ENCODE data around the gene PPP1R3G. TPM values are rescaled to one million over a fixed set of nuclear protein-coding genes. Genes with fewer than 3 reads are reported as not detected.
"Not testable (repeated sequence)": the region's sequence is repeated elsewhere in the genome, so short reads cannot be mapped to it uniquely, and the experiment has no call there.

The PPP1R3G gene
- total RNA-seq, 3 donors from 2014 or later, result not detected

GRCh38 chr6:5109436-5109835 lies 24.3 kb downstream of the PPP1R3G start:
- Mint-ChIP-seq H3K36me3 (ENCODE audit: insufficient read depth) (peaks cover 17% of the 10 kb centered on the region), H3K9me3 (no peaks in the 10 kb centered on the region), H3K4me3 (no peak overlapping the region), H3K27me3 (ENCODE audit: low read depth) (no peaks in the 10 kb centered on the region), H3K4me1 (ENCODE audit: low read depth) (no peaks in the 10 kb centered on the region)
- DNase-seq, result no peak
- no peak for ATAC-seq

GRCh38 chr6:5110246-5110645 lies 25.1 kb downstream of the PPP1R3G start:
- peaks cover 15% of the 10 kb centered on the region for H3K36me3 Mint-ChIP-seq (ENCODE audit: insufficient read depth)
- H3K27me3 Mint-ChIP-seq (ENCODE audit: low read depth), result no peaks in the 10 kb centered on the region
- DNase-seq (no peak), ATAC-seq (no peak)
- H3K4me1 Mint-ChIP-seq (ENCODE audit: low read depth), result no peaks in the 10 kb centered on the region
- no peaks in the 10 kb centered on the region for H3K9me3 Mint-ChIP-seq
- no peak overlapping the region for H3K4me3 Mint-ChIP-seq

- Mint-ChIP-seq H3K4me3 (no peak overlapping the region), H3K36me3 (ENCODE audit: insufficient read depth) (peaks cover 14% of the 10 kb centered on the region), H3K4me1 (ENCODE audit: low read depth) (no peaks in the 10 kb centered on the region), H3K9me3 (no peaks in the 10 kb centered on the region), H3K27me3 (ENCODE audit: low read depth) (no peaks in the 10 kb centered on the region)
- ATAC-seq (no peak), DNase-seq (no peak)
These were observed 26.5 kb downstream of the PPP1R3G start for GRCh38 chr6:5111626-5112025.

- Mint-ChIP-seq H3K27me3 (ENCODE audit: low read depth) (no peaks in the 10 kb centered on the region), H3K9me3 (no peaks in the 10 kb centered on the region), H3K36me3 (ENCODE audit: insufficient read depth) (peaks cover 14% of the 10 kb centered on the region), H3K4me3 (no peak overlapping the region), H3K4me1 (ENCODE audit: low read depth) (no peaks in the 10 kb centered on the region)
- no peak for DNase-seq
- no peak for ATAC-seq
These were observed 27.1 kb downstream of the PPP1R3G start for GRCh38 chr6:5112066-5112799.

GRCh38 chr6:5113096-5113495 lies 28.0 kb downstream of the PPP1R3G start:
- DNase-seq (no peak), ATAC-seq (no peak)
- Mint-ChIP-seq H3K9me3 (no peaks in the 10 kb centered on the region), H3K27me3 (ENCODE audit: low read depth) (no peaks in the 10 kb centered on the region), H3K36me3 (ENCODE audit: insufficient read depth) (peaks cover 14% of the 10 kb centered on the region), H3K4me3 (no peak overlapping the region), H3K4me1 (ENCODE audit: low read depth) (no peaks in the 10 kb centered on the region)

- Mint-ChIP-seq H3K36me3 (ENCODE audit: insufficient read depth) (peaks cover 11% of the 10 kb centered on the region), H3K4me3 (no peak overlapping the region), H3K9me3 (no peaks in the 10 kb centered on the region), H3K4me1 (ENCODE audit: low read depth) (no peaks in the 10 kb centered on the region), H3K27me3 (ENCODE audit: low read depth) (no peaks in the 10 kb centered on the region)
- ATAC-seq, result no peak
- DNase-seq, result no peak
These were observed 30.0 kb downstream of the PPP1R3G start for GRCh38 chr6:5115168-5115567.

GRCh38 chr6:5116243-5116991 lies 31.3 kb downstream of the PPP1R3G start:
- peaks cover 4% of the 10 kb centered on the region for H3K36me3 Mint-ChIP-seq (ENCODE audit: insufficient read depth)
- DNase-seq (no peak), ATAC-seq (no peak)
- H3K4me3 Mint-ChIP-seq, result no peak overlapping the region
- no peaks in the 10 kb centered on the region for H3K9me3 Mint-ChIP-seq
- H3K27me3 Mint-ChIP-seq (ENCODE audit: low read depth), result no peaks in the 10 kb centered on the region
- H3K4me1 Mint-ChIP-seq (ENCODE audit: low read depth), result no peaks in the 10 kb centered on the region

GRCh38 chr6:5119090-5119951 lies 34.2 kb downstream of the PPP1R3G start:
- ATAC-seq, result no peak
- Mint-ChIP-seq H3K4me1 (ENCODE audit: low read depth) (no peaks in the 10 kb centered on the region), H3K4me3 (no peak overlapping the region), H3K27me3 (ENCODE audit: low read depth) (no peaks in the 10 kb centered on the region), H3K9me3 (no peaks in the 10 kb centered on the region), H3K36me3 (ENCODE audit: insufficient read depth) (no peaks in the 10 kb centered on the region)
- no peak for DNase-seq

- no peaks in the 10 kb centered on the region for H3K36me3 Mint-ChIP-seq (ENCODE audit: insufficient read depth)
- no peak for DNase-seq
- H3K4me3 Mint-ChIP-seq, result no peak overlapping the region
- ATAC-seq, result no peak
- no peaks in the 10 kb centered on the region for H3K4me1 Mint-ChIP-seq (ENCODE audit: low read depth)
- no peaks in the 10 kb centered on the region for H3K27me3 Mint-ChIP-seq (ENCODE audit: low read depth)
- H3K9me3 Mint-ChIP-seq, result no peaks in the 10 kb centered on the region
These were observed 34.9 kb downstream of the PPP1R3G start for GRCh38 chr6:5120011-5120410.

- not testable (repeated sequence) for ATAC-seq; DNase-seq; H3K36me3 Mint-ChIP-seq (ENCODE audit: insufficient read depth); H3K9me3 Mint-ChIP-seq; H3K4me3 Mint-ChIP-seq; H3K4me1 Mint-ChIP-seq (ENCODE audit: low read depth); H3K27me3 Mint-ChIP-seq (ENCODE audit: low read depth)
These were observed 35.4 kb downstream of the PPP1R3G start for GRCh38 chr6:5120543-5120942.

- DNase-seq (no peak), ATAC-seq (no peak)
- Mint-ChIP-seq H3K9me3 (no peaks in the 10 kb centered on the region), H3K27me3 (ENCODE audit: low read depth) (no peaks in the 10 kb centered on the region), H3K4me1 (ENCODE audit: low read depth) (no peaks in the 10 kb centered on the region), H3K4me3 (no peak overlapping the region), H3K36me3 (ENCODE audit: insufficient read depth) (peaks cover 2% of the 10 kb centered on the region)
These were observed 36.3 kb downstream of the PPP1R3G start for GRCh38 chr6:5121479-5121878.

GRCh38 chr6:5121956-5122355 lies 36.8 kb downstream of the PPP1R3G start:
- DNase-seq, result no peak
- H3K36me3 Mint-ChIP-seq (ENCODE audit: insufficient read depth), result peaks cover 2% of the 10 kb centered on the region
- no peaks in the 10 kb centered on the region for H3K27me3 Mint-ChIP-seq (ENCODE audit: low read depth)
- H3K4me1 Mint-ChIP-seq (ENCODE audit: low read depth), result no peaks in the 10 kb centered on the region
- H3K9me3 Mint-ChIP-seq, result no peaks in the 10 kb centered on the region
- H3K4me3 Mint-ChIP-seq, result no peak overlapping the region
- no peak for ATAC-seq

GRCh38 chr6:5122504-5123112 lies 37.5 kb downstream of the PPP1R3G start:
- DNase-seq, result no peak
- Mint-ChIP-seq H3K4me3 (no peak overlapping the region), H3K4me1 (ENCODE audit: low read depth) (no peaks in the 10 kb centered on the region), H3K9me3 (no peaks in the 10 kb centered on the region), H3K36me3 (ENCODE audit: insufficient read depth) (peaks cover 2% of the 10 kb centered on the region), H3K27me3 (ENCODE audit: low read depth) (no peaks in the 10 kb centered on the region)
- ATAC-seq, result no peak
